Measurements from ENCODE around the gene CFAP299.

GRCh38 chr4:80911458-80911857 is 575.9 kb downstream of the CFAP299 start:
- no peak for TF ChIP-seq CTCF (IDR thresholded peaks at IDR 0.05)
- no peak for TF ChIP-seq POLR2A (IDR thresholded peaks at IDR 0.05)

Data from Peyer's patch (tissue), 4 donors.